DMS79 (cell line): Measurements from ENCODE around the gene MTCH2.

ENCODE experiments used
- DNase-seq: peaks from one replicate; lab custom pipeline; 2025; lab: John Stamatoyannopoulos, UW

The MTCH2 gene

DNA sequence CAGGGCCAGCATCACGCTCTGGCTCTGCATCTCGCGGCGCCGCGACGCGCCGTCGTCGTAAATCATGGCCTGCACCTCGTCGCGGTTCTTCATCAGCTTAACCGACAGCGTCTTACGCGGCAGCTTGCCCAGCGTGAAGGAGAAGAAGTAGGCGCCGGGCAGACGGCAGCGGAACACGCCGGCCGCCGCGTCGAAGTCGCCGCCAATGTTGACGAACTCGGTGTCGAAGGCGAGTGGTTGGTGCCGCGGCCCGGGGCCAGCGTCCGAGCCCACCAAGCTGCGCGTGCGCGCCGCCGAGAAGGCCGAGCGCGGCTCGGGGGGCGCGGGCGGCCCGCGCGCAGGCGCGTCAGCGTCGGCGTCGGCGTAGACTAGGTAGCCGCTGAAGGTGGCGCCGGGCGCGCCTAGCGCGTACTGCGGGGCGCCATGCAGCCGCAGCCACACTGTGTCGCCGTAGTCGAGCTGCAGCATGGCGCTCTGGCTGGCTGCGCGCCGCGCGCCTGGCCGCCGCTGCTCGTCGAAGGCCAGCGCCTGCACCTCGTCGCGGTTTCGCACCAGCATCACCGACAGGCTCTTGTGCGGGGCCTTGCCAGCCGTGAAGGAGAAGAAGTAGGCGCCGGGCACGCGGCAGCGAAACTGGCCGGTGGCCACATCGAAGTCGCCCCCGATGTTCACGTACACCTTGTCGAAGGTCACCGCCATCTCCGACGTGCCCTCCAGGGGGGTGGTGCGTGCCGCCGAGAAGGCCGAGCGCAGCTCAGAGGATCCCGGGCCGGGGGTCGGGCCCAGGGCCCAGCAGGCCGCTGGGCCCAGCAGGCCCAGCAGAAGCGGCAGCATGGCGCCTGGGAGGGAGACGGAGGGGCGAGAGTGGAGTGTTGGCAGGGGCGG, 52.1 kb downstream of the MTCH2 start:
- DNase-seq: no peak

DNA sequence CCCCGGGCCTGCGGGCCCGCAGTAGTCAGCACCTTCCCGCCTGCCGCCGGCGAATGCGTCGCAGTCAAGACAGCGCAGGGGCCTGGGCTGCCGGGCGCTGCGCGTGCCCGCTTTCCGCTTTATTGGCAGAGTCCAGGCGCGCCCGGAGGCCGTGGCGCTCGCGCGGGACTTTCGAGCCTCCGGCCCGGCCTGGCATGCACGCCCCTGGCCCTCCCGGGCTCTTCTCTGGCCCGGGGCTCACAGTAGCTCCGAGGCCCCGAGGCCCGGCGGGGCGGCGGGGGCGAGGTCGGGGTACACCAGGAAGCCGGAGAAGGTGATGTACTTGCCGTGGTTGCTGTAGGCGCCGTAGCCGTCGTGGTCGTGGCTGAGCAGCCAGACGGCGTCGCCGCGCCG, 52.8 kb downstream of the MTCH2 start:
- no peak for DNase-seq

DNA sequence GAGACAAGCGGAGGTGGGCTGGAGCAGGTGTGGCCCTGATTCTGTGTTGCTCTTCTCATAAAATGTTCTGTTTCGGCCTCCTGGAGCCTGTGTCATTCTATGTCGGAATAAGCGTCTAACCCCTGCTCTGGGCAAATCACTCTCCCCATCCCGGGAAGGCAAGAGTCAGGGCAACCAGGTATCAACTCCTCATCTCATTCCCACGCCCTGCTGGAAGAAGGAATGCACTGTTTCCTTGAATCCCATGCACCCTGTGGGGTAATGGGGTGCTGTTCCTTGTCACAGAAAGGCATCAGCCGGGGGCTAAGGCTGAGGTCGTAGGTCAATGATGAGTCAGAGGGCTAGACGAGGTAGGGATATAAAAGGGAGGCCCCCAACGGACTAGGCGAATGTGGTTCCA, 53.2 kb downstream of the MTCH2 start:
- no peak for DNase-seq

DNA sequence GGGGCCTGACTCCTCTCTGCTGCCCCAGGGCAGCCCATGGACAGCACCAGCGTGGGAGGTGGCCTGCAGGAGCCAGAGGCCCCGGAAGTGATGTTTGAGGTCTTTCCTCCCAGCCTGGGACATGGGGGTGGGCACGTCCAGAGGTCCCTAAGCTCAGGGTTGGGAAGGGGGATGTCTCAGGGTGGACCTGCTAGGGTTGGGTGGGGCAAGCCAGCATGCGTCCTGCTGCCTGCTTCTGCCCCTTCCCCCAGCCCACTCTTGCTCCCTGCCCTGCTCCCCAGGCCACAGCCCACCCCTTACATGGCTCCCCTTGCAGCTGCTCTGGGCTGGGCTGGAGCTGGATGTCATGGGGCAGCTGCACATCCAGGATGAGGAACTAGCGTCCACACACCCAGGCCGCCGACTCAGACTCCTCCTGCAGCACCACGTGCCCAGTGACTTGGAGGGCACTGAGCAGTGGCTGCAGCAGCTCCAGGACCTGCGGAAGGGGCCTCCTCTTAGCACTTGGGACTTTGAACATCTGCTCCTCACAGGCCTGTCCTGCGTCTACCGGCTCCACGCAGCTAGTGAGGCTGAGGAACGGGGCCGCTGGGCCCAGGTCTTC, 54.5 kb downstream of the MTCH2 start:
- DNase-seq: no peak

DNA sequence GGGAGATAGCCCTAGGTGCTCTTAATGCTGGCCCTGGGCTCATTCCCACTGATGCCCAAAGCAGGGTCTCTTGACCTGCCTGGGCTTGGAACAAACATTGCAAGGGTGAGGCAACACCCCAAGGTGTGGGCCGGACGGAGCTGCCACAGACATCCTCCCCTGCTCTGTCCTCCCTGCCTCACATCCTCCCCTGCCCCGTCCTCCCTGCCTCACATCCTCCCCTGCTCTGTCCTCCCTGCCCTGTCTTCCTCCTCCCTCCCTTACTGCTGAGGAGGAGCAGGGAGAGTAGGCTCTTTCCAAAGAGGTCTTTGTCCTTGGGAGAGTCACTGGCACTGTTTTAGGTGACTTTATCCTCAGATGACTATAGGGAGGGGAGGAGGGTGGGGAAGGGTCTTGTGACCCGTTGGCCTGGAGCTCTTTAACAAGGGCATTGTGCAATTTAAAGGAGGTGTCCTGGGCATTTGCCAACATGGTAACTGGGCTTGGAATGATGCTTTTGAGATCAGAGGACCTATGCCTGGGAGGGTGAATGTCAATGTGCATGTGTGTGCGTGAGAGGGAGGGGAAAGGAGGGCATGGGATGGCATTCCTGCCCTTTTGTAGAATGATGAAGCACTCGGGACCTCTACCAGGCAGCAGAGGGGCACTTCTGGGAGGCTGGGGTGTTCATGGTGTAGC, 55.2 kb downstream of the MTCH2 start:
- no peak for DNase-seq

DNA sequence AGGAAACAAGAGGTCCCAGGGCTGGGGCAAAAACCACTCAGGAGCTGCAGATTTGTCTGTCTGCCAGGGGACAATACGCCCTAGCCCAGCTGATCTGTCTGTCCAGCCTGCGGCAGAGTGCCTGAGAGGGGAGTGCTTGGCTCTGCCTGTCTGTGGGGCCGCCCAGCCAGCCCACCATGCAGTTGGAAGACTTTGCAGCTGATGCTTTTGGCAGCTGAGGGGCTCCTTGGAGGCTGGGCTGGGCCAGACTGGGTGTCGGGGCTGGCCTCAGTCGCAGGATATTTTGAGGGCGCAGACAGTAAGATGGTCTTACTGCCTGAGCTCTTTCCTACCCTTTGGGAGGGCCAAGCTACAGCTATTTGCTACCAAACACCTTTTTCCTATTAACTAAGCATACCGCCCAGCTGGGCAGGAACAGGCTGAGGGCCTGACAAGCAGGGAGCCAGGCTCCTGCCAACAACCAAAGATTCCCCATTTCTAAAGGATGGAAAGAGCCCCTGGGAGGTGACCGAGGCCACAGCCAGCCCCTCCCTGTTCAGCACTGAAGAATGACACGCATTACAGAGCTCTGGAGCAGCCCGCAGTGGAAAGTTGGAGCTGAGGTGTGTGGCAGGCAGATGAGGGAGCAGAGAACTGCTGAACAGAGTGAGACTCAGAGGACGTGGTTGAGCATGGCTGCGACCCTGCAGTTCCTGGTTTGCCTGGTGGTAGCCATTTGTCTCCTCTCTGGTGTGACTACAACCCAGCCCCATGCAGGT, 56.1 kb downstream of the MTCH2 start, which contains the start of gene FAM180B:
TSS of gene FAM180B (plus strand) at position 581 of the 758 bp plus-strand sequence. CDS start at position 672, 91 bp downstream.
- no peak for DNase-seq

DNA sequence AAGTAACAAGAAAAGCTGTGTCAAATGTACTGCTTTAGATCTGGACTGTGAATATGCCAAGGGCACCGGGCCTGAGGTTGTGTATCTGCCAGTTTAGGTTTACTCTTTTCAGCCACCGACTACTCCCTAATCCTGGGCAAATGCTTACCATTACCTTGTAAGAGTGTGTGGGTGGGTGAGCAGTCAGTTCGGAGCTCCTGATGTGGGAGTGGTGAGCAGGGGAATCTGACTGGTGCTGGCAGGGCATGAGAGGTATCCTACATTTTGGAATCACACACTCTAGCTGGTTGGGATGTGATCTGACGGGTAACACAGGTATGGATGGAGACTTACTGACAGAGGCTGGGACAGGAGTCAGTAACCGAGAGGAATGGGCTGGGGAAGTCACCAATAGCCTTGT, 58.5 kb downstream of the MTCH2 start:
- no peak for DNase-seq

DNA sequence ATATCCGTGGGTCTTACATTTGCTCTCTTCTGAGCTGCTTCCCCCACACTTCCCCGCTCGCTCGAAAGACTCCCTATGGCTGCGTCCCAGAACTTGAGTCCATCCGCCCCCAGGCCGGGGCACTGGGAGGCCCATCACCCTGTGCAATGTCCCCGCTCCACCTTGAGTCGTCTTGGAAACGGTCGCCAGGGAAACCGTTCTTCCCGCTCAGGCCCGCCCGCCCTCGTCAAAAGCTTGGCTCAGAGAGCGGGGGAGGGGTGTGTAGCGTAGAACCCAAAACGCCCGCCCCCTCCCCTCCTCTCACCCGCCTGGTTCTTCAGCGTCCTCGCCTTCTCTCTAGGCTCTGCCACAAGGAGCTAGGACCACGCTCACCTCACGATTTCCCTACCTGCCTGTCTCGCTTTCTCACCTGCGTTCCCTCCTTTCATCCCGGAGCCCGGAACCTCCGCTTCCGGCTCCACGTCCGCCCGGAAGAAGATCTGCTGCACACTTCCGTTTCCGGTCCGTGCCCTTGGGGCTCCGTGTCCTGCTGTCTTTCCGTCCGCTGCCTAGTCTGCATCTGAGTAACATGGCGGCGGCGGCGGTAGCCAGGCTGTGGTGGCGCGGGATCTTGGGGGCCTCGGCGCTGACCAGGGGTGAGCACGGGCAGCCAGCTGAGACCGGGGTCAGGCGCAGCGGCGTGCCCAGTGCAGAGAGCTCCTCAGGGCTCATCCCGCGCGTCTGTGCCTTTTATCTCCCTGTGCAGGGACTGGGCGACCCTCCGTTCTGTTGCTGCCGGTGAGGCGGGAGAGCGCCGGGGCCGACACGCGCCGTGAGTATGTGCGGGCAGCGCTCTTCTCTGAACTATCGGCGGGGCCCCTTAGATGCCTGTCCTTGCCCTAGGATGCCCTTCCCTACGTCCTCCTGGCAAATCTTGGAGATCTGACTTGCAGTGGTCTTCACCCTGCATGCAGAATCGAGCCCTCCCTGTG, 63.5 kb downstream of the MTCH2 start, which contains the start of the genes KBTBD4 and NDUFS3:
TSS of gene KBTBD4 (minus strand) at position 447 of the 971 bp plus-strand sequence. CDS start at position 428, 19 bp downstream.
TSS of gene NDUFS3 (plus strand) at position 551 of the 971 bp plus-strand sequence. CDS start at position 569, 18 bp downstream.
- DNase-seq: peak; percentile 88

DNA sequence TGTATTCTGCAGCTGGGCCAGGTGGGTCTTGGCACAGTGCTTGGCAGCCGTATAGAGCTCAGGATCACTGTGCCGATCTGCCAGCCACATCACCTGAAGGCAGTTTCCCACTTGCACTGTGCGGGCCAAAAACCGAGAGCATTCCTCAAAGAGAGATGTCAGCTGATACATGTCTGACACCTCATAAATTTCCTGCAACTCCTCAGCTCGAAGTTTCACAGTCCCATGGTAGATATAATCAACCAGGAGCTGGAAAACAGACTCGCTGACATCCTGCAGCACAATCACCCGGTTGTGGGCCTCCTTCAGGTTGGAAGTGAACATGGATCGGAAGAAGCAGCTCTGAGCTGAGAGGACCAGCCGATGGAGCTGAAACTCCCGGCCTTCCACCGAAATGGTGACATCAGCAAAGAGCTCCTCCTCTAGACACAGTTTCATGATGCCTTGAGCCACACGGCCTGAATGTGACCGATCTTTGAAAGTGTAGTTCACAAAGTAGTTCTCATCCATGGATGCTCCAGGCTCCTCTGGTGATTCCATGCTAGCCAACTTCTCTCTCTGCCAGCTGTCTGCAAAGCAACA, 64.8 kb downstream of the MTCH2 start:
- DNase-seq: no peak

DNA sequence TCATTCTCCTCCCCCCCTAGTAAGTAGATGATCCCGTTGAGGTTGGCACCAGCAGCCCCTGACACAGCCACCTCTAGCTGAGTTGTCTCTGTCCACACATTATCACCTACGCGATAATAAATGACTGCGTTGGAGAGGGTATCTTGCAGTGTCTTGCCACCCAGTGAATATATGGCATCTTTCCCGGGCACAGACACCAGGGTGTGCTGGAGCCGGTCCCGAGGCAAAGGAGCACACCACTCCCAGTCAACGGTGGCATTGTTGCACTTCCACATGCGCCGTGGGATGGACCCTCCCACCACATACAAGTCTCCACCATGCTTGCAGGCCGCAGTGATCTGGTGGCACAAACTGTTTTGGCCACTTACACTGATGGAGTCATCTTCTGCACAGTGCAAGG, 69.0 kb downstream of the MTCH2 start:
- no peak for DNase-seq

DNA sequence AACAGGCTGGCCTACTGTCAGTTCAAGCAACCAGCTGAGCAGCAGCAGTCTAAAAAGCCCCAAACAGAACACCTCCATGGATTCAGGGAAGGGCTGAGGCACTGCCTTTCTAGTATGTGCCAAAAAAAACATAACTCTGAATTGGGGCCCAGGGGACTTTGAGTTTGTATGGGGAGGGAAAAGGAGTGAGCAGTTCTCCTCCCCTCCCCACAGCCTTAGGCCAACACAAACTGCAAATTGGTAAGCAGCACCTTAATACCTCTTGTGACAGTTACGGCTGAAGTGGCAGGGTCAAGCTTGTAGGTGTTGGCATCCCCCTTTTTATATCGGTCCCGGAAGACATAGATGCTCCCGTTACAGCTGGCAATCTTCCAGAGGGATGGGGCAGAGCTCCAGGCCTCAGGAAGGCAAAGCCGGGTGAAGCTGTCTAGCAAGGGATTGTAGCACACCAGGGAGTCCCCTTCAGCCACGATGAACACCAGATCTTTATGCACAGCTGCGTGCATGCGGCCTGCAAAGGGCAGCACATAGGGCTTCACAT, 69.6 kb downstream of the MTCH2 start:
- DNase-seq: no peak

DNA sequence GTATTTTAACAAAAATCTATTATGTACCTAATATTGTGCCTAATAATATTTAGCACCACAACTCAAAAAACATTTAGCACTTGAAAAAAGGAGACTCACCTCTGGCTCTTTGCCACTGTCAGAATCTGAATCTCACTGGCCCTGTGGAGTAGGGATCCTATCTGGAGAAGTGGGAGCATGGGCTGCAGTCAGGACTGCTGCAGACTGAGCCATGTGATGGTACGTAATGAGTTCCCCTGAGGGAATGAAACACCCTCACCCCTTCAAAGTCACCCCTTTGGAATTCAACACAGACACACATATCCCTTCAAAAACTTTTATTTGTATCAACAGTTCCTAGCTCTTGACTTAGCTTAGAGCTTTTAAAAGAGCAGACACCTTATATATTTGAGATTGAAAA, 70.5 kb downstream of the MTCH2 start:
- DNase-seq: no peak

DNA sequence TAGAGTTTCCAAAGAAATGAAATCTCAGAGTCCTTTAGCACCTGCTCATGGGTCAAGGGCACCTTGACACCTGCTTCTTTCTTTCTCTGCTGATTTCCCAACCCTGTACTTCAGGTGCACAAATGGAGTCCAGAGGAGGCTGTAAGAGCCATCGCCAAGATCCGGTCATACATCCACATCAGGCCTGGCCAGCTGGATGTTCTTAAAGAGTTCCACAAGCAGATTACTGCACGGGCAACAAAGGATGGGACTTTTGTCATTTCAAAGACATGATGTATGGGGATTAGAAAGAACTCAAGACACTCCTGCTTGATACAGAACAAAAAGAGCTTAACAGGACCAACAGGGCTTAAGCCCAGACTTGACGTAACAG, 71.0 kb downstream of the MTCH2 start:
- no peak for DNase-seq

DNA sequence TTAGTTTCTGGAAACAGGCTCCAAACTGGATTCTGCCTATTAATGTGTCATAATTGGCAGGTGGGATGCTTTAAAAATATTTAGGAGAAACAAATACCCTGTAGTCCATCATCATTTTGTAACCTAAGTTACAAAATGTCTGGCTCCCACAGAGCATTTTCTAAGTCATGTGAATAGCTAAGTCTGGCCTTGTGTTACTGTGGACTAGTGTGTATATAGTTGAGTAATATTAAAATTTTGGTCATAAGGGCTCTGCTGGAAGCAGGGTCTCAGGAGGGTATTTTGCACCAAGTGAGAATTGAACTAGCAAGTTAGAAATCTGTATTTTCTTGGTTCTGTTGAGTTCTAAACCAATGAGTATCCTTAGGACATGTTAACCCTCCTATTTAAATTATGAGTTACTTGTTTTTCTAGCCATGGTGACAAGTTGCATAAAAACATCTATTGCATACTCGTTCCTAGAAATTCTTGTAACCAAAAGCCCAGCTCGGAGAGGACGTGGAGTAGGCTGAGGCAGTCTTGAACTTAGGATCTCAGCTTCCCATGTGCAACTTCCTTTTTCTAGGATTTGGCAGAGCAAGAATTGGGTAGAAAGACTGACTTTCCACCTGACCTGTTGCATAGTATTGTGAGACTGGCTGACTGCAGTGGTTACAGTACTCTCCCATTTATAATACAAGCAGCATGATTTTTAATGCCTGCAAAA, 71.6 kb downstream of the MTCH2 start:
- no peak for DNase-seq

DNA sequence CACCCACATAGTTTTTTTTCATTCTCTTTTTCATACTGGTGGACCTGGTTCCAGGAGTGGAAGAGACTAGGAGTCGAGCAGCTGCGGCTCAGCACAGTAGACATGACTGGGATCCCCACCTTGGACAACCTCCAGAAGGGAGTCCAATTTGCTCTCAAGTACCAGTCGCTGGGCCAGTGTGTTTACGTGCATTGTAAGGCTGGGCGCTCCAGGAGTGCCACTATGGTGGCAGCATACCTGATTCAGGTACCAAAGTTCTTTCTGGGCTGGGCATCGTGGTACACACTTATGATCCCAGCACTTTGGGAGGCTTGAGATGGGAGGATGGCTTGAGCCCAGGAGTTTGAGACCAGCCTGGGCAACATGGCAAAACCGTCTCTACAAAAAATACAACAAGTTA, 72.7 kb downstream of the MTCH2 start:
- DNase-seq: no peak
